ENCODE results near the gene UBQLN1.

The UBQLN1 gene

DNA sequence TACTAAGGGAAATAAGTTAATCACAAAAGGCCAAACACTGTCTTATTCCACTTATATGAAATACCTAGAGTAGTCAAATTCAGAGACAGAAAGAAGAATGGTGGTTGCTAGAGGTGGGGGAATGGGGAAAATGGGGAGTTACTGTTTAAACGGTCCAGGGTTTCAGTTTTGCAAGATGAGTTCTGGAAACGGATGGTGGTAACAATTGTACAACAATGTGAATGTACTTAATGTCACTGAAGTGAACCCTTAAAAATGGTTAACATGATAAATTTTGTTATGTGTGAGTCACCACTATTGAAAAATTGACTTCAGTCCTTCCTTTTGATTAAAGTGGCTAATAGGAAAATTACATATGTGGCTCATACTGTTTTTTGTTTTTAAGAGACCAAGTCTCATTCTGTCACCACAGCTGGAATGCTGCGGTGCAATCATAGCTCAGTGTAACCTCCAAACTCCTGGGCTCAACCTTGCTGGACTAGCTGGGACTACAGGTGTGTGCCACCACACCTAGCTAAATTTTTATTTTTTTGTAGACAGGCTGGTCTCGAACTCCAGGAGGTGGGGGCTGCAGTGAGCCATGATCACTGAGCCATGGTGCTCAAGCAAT, 8.7 kb downstream of the UBQLN1 start:
- DNase-seq, result no peak

DNA sequence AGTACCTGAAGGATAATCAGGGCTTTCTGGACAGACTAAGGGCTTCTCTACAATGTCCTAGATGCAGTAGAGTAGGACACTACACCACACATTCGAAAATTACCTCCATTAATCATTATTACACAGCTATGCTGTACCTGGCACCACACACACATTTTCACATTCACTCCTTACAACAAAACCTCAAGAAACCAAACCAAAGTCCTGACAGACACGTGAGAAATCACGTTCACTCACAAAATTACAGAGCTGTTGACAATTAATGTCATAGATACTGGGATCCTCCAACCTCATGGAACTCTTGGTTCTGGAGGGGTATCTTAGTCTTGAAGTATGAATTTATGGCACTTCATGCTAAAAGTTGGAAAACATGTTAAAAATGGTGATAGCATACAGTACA, 16.3 kb downstream of the UBQLN1 start:
- no peak for DNase-seq

DNA sequence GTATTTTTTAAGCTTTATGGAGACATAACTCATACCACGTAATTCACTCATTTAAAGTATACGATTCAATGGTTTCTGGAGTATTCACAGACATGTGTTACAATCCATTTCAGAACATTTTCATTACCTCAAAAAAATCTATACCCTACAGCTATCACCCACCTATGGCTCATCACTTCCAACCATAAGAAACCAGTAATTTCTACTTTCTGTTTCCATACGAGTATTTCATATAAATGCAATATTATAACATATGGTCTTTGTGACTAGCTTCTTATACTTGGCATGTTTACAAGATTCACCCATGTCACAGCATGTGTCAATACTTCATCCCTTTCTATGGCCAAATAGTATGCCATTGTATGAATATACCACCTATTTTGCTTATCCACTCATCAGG, 18.8 kb downstream of the UBQLN1 start:
- no peak for DNase-seq

DNA sequence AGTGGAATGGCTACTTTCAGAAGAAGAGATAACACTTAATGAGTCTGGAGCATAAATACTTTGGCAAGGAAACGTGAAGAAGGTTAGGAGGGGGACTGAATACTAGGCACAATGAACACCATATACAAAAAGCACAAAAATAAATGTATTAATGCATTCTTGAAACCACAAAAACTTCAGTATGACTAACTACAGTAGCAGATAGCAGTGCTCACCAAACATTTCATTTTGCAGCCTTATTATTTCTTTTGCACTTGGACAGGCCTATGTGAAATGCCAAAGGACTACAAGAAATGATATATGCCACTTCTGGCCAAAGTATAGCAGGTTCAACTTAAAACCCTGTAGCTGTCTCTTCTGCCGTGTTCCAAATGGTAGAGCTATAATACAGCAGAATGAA, 26.3 kb downstream of the UBQLN1 start:
- no peak for DNase-seq

DNA sequence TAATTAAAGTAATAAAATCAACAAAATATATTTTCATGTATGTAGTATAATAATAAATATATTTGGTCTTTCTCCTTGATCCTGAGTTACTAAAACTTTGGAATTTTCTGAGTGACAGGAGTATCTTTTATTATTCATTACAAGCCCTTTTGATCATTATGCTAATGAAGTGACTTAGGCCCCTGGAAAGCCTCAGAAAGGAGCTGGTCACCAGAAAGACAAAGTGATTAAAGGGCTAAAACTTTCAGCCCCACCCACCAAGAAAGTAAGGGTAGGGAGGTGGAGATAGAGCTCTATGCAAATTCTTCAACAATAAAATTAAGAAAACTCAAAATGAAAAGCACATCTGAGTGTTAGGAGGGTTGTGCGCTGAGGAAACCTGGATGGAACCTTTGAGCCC, 27.5 kb downstream of the UBQLN1 start:
- DNase-seq, result no peak

DNA sequence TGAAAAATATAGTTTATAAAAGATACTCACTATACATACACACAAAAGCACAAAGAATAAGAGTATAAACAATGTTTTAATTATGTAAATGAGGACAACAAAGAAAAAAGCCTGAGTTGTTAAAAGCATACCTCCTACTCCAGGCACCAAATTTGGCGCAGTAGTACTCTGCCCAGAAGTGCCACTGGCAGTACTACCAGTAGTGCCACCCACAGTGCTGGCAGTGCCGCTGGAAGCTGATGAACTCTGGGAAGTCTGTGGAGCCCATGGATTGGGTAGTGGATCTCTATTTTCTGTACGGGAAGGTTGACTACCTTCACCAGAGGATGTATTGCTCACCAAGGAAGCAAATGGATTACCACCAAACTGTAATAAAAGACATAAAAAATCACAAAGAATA, 30.2 kb downstream of the UBQLN1 start:
- DNase-seq, result no peak

DNA sequence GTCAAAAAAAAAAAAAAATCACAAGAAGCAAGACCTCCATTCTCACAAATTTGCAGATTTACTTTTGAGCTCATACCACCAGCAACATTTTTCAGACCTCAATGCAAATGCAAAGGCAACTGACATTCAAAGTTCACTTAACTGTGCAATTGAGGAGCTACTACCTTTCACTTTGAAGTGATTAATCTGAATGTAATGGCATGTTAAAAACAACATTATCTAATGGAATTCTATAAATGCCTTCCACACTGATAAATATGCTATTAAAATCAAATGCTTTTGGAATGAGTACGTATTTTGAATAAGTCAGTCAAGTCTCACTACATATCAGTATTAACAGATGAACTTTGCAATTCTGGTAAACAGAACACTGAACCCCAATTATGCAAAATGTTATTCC, 32.3 kb downstream of the UBQLN1 start:
- no peak for DNase-seq

DNA sequence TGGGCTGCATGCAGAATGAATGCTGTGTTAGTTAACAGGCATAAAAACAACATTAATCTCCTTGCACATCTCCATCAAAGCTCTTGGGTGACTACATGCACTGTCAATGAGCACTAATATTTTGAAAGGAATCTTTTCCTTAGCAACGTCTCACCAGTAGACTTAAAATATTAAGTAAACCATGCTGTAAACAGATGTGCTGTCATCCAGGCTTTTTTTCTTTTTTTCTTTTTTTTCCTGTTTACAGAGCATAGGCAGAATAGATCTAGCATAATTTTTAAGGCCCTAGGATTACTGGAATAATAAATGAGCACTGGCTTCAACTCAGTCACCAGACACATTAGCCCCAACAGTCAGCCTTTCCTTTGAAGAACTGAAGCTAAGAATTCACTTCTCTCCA, 36.3 kb downstream of the UBQLN1 start:
- DNase-seq, result no peak

DNA sequence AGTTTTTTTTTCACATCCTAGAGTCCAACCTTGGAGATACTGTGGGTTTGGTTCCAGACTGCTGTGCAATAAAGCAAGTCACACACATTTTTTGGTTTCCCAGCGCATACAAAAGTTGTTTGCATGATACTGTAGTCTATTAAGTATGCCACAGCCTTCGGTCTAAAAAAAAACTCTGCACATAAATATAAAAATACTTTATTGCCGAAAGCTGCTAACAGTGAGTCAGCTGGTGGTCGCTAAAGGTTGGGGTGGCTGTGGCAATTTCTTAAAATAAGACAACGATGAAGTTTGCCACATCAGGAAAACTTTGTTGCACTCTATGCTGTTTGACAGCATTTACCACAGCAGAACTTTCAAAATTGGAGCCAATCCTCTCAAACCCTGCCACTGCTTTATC, 37.4 kb downstream of the UBQLN1 start:
- no peak for DNase-seq

DNA sequence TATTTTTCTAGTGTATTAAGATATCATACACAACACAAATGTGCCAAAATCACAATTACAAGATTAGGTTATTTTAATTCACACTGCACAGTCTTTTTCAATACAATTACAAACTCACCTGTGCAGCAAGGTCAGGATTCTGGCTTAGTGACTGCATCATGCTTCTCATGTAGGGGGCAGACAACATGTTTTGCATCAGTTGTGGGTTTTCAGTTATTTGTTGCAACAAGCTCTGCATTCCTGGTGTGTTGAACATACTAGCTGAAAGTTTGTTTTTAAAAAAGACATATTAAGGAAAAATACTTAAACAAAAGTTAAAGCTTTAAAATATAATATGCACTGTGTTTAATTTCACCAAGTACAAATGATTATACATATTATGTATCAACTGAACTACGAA, 38.7 kb downstream of the UBQLN1 start:
- no peak for DNase-seq

DNA sequence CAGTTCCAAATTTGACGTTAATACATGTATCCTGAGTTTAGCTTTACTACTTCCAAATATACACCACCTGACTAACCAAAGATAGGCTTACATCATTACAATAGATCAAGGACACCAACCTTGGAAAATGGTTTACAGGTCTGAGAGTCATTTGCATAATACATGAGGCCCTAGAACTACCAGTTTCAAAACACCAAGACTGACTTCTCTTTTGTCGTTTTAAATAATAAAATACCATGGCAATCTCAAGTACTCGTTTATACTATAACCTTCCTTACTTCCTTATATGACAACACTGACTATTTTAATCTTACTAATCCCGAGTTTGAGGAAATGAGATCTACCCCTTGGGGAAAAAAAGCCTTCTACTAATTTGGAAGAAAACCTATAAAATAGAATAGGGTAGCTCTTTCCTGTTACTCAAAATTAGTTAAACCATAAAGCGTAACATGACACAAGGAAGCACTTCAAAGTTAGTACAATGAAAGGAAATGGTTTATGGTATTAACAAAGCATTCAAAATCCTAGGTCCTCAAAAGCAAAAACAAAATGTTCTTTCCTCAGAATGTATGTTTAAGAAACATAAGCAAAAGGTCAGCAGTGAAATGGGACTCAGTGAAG, 42.1 kb downstream of the UBQLN1 start:
- no peak for DNase-seq

DNA sequence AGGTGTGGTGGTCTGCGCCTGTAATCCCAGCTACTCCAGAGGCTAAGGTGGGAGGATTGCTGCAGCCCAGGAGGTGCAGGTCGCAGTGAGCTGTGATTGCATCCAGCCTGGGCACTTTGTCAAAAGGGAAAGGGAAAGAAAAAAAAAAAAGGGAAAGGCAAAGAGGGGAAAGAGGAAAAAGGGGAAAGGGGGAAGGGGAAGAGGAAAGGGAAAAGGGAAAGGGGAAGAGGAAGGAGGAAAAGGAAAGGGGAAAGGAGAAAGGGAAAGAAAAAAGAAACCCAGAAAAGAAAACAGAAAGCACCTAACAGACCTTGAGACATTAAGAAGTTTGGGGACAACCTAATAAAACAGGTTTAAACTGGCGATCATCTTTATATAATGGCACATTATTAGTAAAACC, 44.8 kb downstream of the UBQLN1 start:
- DNase-seq, result no peak

DNA sequence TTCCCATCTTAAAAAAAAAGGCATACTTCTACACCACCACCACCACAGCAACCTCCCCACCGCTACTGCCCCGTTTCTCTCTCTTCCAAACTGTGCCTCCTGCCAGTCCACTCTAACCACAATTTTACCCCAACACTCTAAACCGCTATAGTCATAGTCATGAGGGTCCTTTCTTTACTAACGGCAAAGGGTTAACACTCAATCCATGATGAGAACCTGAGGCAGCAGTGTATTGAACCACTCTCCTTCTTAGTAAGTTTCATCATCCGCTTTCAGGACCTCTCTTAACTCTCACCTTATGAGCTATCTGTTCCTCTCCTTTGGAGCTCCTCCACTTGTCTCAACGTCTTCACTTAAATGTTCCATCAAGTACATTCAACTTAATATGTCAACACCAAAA, 50.8 kb downstream of the UBQLN1 start:
- DNase-seq, result no peak

DNA sequence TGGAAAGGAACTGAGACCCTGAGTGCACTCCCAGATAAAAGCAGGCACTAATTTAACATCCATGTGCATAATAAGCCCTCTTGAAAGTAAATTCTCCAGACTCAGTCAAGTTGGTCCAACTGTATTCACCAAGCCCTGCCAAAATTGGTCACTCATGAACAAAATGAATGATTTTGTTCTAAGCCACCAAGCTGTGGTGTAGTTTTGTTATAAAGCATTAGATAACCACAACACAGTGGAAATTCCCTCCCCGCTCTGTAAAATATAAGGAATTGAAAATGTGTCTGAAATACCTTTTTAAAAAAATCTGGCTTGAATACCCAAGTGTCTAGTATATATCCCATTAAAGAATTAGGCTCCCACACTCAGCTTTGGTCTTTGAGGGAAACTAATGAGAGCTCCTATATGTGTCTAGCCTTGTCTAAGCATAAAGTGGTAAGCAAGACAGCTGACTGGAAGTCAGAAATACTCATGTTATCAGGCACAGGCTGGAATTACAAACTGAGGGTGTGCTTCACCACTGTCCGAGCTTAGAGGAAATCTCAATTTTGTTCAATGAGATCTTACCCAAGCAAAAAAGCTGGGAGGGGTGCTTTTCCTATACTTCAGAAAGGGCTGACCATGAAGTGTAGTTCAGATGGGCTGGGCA, 51.6 kb downstream of the UBQLN1 start:
- no peak for DNase-seq

DNA sequence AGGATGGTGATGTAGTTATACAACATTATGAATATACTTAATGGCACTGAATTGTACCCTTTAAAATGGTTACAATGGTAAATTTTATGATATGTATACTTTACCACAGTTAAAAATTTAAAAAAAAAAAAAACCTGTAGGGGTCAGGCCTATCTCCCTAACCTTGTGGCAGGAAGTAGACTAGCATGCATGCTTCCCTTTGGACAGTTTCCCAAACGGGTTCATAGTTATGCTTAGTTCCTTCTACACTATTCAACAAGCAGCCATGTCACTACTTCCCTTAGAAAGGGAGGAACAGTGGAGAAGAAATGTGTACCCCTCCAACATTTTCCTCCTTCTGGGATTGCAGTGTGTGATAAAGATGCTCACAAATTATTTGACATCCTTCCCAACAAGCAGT, 52.3 kb downstream of the UBQLN1 start:
- no peak for DNase-seq

DNA sequence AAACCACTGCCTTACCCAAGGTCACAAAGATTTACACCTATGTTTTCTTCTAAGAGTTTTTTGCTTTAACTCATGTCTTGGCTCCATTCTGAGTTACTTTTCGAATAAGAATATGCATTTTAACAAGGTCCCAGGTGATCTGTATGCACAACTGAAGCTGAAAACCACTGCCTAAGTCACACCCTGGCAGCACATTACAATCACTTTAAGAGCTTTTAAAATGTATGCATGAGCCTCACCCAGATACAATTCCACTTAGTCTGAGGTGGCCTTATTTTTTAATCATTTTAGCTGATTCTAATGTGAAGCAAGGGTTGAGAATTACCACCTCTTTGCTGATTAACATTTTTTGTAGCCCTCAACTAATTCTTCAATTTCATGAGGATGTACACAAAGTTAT, 55.3 kb downstream of the UBQLN1 start:
- DNase-seq, result no peak

DNA sequence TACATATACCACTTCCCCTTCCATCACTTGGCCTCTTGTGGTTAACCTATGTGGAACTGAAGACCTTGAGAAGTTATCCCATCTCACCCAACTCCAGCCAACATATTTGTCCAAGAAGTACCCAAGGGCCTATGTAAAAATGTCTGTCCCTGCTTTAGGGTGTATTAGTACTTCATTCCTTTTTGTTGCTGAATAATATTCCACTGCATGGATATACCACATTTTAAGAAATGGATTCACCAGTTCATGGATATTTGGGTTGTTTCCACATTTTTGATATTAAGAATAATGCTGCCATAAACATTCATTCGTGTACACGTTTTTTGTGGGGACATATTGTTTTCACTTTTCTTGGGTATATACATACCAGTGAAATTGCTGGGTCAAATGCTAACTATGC, 56.2 kb downstream of the UBQLN1 start:
- no peak for DNase-seq

DNA sequence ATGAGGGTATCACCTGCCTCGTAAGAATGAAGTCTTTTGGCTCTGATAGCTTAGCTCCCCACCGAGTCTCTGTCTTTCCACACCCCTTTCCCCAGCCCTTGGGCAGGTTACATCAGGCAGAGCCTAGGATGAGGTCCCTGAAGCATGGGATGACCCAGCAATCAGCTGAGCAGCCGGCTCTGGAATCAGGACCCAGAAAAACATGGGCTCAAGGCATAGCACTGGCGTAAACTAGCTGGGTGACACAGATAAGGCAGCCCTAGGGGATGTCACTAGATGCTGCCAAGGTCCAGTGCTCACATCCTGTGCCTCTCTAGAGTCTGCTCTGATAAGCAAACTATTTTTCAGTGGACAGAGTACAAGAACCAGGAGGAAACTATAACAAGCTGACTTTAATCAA, 58.2 kb downstream of the UBQLN1 start:
- no peak for DNase-seq

DNA sequence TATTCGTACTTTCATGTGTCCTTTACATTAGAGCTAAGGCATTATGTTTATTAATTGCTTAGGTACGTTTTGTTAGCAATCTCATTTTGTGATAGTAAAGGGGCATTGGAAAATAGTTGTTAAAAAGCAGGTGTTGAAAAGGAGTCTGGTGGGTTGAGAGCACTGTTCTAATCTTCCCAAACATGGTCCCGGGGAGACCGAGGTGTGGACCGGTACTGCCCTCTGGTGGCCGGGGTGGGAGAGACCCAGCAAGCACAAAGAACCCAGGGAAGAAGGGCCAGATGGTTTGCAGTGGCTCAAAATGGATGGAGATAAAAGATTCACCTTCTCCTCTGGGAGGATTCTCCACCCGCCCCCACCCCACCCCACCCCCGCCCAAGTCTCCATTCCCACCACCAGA, 58.7 kb downstream of the UBQLN1 start:
- DNase-seq, result no peak

DNA sequence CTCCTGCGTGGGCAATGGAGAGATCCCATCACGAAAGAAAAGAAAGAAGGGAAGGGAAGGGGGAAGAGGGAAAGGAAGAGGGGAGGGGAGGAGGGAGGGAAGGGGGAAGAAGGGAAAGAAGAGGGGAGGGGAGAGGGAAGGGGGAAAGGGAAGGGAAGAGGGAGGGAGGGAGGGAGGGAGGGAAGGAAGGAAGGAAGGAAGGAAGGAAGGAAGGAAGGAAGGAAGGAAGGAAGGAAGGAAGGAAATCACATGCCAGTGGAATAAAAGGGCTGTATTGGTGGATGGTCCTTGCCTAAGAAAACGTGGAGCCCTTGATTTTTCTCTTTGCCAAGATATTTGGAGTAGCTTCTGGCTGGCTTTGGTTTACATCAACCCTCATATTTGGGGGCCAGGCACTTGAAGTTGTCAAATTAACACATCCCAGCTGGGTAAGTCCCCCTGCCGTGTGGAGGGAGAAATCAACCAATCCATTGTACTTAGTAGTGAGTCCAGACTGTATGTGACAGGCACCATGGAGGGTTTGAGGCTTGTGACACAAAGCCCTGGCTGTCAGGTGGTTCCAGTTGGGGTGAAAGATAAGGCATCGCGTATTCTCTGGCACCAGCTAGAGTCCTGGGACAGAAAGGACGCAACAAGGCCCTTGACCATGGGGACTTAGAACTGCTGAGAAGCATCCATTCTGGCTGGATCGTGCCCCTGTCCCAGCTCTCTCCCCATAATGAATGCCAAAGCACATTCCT, 61.1 kb downstream of the UBQLN1 start:
- DNase-seq, result no peak

DNA sequence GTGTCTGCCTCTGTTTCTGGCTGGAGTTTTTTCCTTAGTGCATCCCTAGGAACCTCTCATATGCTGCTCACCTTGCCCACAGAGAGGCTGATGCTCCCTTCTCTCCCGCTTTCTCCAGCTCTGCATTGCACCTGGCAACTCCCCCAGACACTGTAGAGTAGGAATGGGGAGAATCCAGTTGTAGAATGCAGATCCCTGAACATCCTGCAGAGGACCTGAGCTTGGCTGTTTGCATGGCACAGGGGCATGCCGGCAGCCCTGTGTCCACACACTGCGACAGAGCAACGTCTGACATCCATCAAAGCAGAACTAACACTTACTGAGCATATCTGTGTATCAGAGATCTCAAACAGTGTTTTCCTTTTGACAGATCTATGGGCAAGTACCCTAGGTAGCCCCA, 65.0 kb downstream of the UBQLN1 start:
- DNase-seq, result no peak

DNA sequence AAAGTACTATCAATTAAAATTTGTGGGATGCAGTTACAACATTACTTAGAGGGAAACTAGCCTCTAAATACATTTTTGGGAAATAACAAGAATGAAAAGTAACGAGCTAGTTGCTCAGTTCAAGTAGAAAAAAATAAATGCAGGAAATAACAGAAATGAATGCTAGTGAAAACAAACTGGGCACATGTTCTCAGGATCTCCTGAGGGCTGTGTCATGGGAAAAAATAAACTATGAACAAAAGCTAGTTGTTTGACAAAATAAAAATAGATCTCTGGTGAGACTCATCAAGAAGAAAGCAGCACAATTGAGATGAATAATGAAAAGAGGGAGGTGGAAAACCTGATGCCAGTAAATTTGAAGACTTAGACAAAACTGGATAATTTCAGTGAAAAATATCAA, 68.5 kb downstream of the UBQLN1 start:
- DNase-seq, result no peak

DNA sequence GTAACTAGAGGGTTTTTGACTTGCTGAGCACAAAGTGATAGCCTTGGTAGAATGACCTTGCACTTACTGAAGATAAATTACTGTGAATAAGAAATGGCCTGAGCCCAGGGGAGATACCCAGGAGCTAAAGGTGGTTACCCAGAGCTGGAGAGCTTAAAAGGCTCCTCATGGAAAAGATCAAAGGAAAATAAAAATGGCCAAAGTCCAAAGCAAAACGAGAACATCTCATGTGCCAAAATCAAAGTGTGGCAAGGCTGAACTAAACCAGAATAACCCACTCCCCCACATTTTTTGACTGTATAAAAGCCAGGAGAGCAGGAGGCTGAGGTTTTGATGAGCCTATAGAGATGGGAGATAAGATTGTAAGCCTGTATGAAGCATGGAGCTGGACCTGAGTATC, 70.4 kb downstream of the UBQLN1 start:
- no peak for DNase-seq

DNA sequence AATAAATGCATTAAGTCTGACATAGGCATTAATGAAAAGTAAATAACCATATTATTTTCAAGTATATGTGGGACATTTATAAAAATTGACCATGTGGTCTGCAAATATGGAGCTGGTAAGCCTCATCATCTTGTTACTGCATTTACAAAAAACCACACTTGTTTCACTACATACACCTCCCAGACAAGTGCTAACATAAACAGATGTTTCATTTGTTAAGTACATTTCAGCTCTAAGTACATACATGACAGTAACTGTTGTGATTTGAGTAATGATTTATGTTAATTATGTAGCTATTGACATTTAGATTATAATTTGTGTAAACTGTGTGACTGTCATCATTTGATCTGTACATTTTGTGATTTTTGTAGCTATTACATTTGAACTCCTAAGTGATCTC, 70.9 kb downstream of the UBQLN1 start:
- no peak for DNase-seq

Measured in right kidney (tissue), 1 donor.